ENCODE measurements around the gene BTBD1.

- TF ChIP-seq, protein P1, sequence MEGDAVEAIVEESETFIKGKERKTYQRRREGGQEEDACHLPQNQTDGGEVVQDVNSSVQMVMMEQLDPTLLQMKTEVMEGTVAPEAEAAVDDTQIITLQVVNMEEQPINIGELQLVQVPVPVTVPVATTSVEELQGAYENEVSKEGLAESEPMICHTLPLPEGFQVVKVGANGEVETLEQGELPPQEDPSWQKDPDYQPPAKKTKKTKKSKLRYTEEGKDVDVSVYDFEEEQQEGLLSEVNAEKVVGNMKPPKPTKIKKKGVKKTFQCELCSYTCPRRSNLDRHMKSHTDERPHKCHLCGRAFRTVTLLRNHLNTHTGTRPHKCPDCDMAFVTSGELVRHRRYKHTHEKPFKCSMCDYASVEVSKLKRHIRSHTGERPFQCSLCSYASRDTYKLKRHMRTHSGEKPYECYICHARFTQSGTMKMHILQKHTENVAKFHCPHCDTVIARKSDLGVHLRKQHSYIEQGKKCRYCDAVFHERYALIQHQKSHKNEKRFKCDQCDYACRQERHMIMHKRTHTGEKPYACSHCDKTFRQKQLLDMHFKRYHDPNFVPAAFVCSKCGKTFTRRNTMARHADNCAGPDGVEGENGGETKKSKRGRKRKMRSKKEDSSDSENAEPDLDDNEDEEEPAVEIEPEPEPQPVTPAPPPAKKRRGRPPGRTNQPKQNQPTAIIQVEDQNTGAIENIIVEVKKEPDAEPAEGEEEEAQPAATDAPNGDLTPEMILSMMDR (IDR thresholded peaks at IDR 0.05), result no peak
- no peak for TF ChIP-seq POLR2A (IDR thresholded peaks at IDR 0.05)
Observed at GRCh38 chr15:83061680-83062079, 5.4 kb downstream of the BTBD1 start.
